ENCODE results near the gene DLG2. TPM values are rescaled to one million over a fixed set of nuclear protein-coding genes. Genes with fewer than 3 reads are reported as not detected.

The DLG2 gene
- total and polyA plus RNA-seq, 2 of the 8 experiments (the other 6 are each of a cell fraction or from before 2014, with no cell fraction given): 1.7 to 14.3 TPM

- Histone ChIP-seq H2AK5ac (ENCODE audit: low read depth, low read length) (no peak overlapping the region), H3K23ac (ENCODE audit: insufficient read length) (no peak overlapping the region), H3K27me3 (replicated peaks in 1 of 4; ENCODE audit: control insufficient read depth in 3 of 4, extremely low read depth in 1 of 4, insufficient read depth in 3 of 4, low read length in 3 of 4) (no peaks in the 10 kb centered on the region), H3K23me2 (ENCODE audit: low read depth, low read length) (no peaks in the 10 kb centered on the region), H3K14ac (ENCODE audit: insufficient read length) (no peak overlapping the region), H4K91ac (replicated peaks; ENCODE audit: insufficient read length, low read length) (no peak overlapping the region), H3K36me3 (ENCODE audit: control insufficient read depth in 2 of 4, insufficient read depth in 4 of 4, low read length in 3 of 4) (no peaks in the 10 kb centered on the region), H2BK12ac (ENCODE audit: low read depth, low read length) (no peak overlapping the region), H3K9me3 (ENCODE audit: insufficient read depth in 2 of 2, low read depth in 1 of 2, low read length in 1 of 2) (no peaks in the 10 kb centered on the region), H3K27ac (ENCODE audit: low read depth, low read length) (no peak overlapping the region), H3K18ac (ENCODE audit: extremely low read depth, low read length) (no peak overlapping the region), H3K9ac (replicated peaks in 1 of 4; ENCODE audit: extremely low read depth in 1 of 4, low read depth in 3 of 4, low read length in 3 of 4) (no peak overlapping the region), H2AFZ (ENCODE audit: low read length) (no peak overlapping the region), H2BK15ac (ENCODE audit: low read length) (no peak overlapping the region), H4K20me1 (replicated peaks in 1 of 2; ENCODE audit: control insufficient read depth in 1 of 2, insufficient read depth in 2 of 2, low read length in 2 of 2) (no peaks in the 10 kb centered on the region), H4K8ac (ENCODE audit: extremely low read depth, insufficient read depth, low read length) (no peak overlapping the region), H2BK20ac (ENCODE audit: low read length) (no peak overlapping the region), H3K79me2 (ENCODE audit: control insufficient read depth in 1 of 2, insufficient read depth in 2 of 2, low read length in 2 of 2) (no peaks in the 10 kb centered on the region), H3K56ac (replicated peaks; ENCODE audit: insufficient read length, low read depth, low read length) (no peak overlapping the region), H3K4me1 (replicated peaks in 1 of 4; ENCODE audit: control insufficient read depth in 3 of 4, insufficient read depth in 4 of 4, low read length in 3 of 4) (no peaks in the 10 kb centered on the region), H2BK5ac (ENCODE audit: low read depth, low read length) (no peak overlapping the region), H3K4me3 (ENCODE audit: extremely low read depth in 1 of 4, insufficient read depth in 2 of 4, low read depth in 3 of 4, low read length in 4 of 4) (no peak overlapping the region), H3K4ac (replicated peaks; ENCODE audit: insufficient read length, low read depth, low read length) (no peak overlapping the region), H3K79me1 (ENCODE audit: low read depth, low read length) (no peaks in the 10 kb centered on the region), H3K4me2 (ENCODE audit: insufficient read depth in 1 of 2, low read depth in 2 of 2, low read length in 2 of 2) (no peak overlapping the region), H4K5ac (ENCODE audit: insufficient read length, low read depth, low read length) (no peak overlapping the region), H2BK120ac (replicated peaks; ENCODE audit: low read depth, low read length) (no peak overlapping the region)
- ChIA-PET CTCF (ENCODE audit: partially characterized antibody) (interaction anchor here (0.7 to 9.5 kb wide), 32 partner anchors 10 to 862 kb away, joined by 3 to 84 read pairs (median 4); no protein-coding TSS in a partner anchor), POLR2A (ENCODE audit: partially characterized antibody) (no interaction called here)
- DNase-seq (ENCODE audit: low read depth in 1 of 2, low spot score in 2 of 2): peak in 1 of 2 experiments; percentile 66
- peak; percentile 90 for FAIRE-seq
- TF ChIP-seq NRF1 (IDR thresholded peaks at IDR 0.05; ENCODE audit: low read depth, low read length): no peak
- TF ChIP-seq CTCF (IDR thresholded peaks at IDR 0.05; ENCODE audit: control extremely low read depth in 1 of 3, insufficient read depth in 1 of 3, low read depth in 1 of 3, low read length in 3 of 3): peak in 2 of 3 experiments; percentile 73 to 80; a peak in 3 of 4 replicates
- peak; percentile 69 to 77 for TF ChIP-seq RAD21 (IDR thresholded peaks at IDR 0.05 in 1 of 2, conservative IDR thresholded peaks at IDR 0.05 in 1 of 2; ENCODE audit: low read depth in 2 of 2, low read length in 2 of 2)
- no peak for TF ChIP-seq RNF2 (IDR thresholded peaks at IDR 0.05; ENCODE audit: borderline replicate concordance, low read depth, low read length, missing control alignments, poor library complexity, severe bottlenecking)
- no peak for TF ChIP-seq EGR1 (IDR thresholded peaks at IDR 0.05; ENCODE audit: borderline replicate concordance, low read depth, low read length)
These were observed 1242.4 kb downstream of the DLG2 start for GRCh38 chr11:84384731-84385130.
